NCI-H1048 (cell line): ENCODE data around the gene CRELD1.
A peak's percentile ranks its signal among the peaks of the same experiment; 100 is the strongest.
"Not testable (repeated sequence)": the region's sequence is repeated elsewhere in the genome, so short reads cannot be mapped to it uniquely, and the experiment has no call there.

ENCODE experiments used
- DNase-seq: peaks from one replicate; lab custom pipeline; 2025; lab: John Stamatoyannopoulos, UW

The CRELD1 gene

DNA sequence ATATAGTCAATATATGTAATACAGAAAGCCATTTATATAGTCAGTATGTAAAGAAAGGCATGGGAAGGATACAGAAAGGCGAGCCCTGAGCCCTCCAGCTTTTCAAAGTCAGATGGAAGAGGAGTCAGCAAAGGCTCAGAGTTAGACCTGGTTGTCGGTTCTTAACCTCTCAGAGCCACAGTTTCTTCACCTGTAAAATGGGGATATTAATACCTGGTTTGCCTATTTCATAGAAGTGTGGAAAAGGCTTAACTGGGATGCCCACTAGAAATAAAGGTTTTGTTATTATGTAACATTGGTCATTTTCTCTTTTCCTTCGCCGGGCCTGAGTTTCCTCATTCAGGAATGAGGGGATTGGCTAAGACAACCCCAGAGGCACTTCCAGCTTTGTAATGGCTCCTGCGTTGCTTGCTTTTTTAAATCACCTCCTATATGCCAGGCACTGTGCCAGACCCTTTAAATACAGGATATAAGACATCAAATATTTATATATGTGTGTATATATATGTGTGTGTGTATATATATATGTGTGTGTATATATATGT lies 2.4 kb downstream of the CRELD1 start:
- DNase-seq, result no peak

DNA sequence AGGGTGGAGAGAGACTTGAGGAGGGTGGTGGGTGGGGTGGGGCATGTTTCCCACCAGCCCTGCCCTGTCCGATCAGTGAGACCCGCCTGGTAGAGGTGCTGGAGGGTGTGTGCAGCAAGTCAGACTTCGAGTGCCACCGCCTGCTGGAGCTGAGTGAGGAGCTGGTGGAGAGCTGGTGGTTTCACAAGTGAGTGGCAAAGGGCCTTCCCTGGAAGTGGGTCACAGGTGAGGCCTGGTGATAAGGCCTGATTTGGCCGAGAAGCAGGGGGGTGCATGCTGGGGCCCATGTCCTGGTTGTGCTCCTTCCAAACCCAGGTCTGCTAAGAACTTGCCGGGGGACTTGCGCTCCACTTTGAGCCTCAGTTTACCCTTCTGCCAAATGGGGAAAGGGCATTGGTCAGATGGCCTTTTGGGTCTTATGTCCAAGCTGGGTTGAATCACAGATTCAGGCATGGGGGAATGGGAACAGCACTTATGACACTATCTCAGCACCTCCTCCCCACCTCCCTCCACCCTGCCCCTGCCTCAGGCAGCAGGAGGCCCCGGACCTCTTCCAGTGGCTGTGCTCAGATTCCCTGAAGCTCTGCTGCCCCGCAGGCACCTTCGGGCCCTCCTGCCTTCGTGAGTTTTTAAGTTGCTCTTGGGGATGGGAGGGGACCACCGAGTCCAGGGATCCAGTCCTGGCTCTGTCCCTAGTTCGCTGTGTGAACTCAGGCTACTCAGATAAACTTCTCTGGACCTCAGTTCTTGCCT lies 4.0 kb downstream of the CRELD1 start:
- no peak for DNase-seq

DNA sequence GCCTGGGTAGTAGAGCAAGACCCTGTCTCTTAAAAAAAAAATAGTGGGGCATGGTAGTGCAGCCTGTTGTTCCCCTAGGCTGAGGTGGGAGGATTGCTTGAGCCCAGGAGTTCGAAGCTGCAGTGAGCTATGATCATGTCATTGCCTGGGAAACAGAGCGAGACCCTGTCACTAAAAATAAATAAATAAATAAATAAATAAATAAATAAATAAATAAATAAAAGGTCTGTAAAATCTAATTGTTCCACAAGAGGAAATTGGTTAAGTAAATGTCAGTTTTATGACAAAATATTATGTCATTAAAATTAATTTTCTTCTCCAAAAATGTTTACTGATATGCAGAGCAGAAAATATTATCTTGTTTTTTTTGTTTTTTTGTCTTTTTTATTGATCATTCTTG lies 5.3 kb downstream of the CRELD1 start:
- no peak for DNase-seq

DNA sequence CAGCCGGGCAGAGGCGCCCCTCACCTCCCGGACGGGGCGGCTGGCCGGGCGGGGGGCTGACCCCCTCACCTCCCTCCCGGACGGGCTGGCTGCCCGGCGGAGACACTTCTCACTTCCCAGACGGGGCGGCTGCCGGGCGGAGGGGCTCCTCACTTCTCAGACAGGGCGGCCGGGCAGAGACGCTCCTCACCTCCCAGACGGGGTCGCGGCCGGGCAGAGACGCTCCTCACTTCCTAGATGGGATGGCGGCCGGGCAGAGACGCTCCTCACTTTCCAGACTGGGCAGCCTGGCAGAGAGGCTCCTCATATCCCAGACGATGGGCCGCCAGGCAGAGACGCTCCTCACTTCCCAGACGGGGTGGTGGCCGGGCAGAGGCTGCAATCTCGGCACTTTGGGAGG lies 6.3 kb downstream of the CRELD1 start:
- not testable (repeated sequence) for DNase-seq

DNA sequence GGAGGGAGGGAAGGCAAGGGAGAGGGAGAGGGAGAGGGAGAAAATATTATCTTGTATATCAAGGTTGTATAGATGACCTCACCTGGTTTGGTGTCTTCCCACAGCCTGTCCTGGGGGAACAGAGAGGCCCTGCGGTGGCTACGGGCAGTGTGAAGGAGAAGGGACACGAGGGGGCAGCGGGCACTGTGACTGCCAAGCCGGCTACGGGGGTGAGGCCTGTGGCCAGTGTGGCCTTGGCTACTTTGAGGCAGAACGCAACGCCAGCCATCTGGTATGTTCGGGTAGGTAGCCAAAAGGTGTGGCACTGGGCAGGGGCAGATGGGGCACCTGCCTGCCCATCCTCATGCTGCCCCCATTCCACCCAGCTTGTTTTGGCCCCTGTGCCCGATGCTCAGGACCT lies 7.1 kb downstream of the CRELD1 start:
- DNase-seq, result no peak

DNA sequence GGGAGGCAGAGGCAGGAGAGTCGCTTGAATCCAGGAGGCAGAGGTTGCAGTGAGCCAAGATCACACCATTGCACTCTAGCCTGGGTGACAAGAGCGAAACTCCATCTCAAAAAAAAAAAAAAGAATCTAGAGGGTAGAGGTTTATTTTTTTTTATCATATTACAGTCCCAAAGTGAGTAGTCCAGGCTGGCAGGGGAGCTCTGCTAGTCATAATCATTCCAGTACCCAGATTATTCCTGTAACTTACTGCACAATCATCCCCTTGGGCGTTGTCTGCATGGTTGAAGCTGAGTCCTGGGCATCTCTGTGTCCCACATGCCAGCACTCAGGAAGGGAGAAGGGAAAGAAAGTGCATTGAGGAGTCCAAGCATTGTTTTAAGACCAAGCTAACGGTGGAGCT lies 8.5 kb downstream of the CRELD1 start:
- no peak for DNase-seq

DNA sequence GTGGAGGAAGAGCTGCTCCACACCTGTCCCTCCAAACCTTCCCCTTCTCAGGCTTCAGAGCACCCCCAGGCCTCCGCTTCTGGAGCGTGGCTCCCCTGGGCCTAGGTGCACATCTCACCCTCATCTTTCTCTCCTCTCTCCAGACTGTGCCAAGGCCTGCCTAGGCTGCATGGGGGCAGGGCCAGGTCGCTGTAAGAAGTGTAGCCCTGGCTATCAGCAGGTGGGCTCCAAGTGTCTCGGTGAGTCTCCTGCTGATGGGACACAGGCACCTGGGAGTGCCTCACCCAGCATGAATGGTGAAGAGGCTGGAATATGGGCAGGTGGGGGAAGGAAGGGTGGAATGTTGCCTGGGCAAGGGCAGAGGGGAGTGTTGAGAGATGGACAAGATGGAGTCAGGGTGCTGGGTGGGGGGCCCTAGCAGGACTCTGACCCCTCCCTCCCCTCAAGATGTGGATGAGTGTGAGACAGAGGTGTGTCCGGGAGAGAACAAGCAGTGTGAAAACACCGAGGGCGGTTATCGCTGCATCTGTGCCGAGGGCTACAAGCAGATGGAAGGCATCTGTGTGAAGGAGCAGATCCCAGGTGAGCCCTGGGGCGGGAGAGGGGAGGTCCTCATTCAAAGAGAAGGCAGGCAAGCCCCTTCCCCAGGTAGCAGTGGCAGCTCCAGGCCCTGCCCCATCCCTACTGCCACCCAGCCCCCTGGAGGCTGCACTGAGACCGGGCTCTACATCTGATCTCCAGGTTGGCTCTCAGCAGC lies 9.5 kb downstream of the CRELD1 start:
- DNase-seq, result no peak

DNA sequence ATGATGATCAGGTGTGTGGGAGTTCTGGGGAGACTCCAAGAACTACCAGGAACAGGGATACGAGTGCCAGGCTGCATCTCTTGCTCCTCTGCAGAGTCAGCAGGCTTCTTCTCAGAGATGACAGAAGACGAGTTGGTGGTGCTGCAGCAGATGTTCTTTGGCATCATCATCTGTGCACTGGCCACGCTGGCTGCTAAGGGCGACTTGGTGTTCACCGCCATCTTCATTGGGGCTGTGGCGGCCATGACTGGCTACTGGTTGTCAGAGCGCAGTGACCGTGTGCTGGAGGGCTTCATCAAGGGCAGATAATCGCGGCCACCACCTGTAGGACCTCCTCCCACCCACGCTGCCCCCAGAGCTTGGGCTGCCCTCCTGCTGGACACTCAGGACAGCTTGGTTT lies 10.6 kb downstream of the CRELD1 start:
- no peak for DNase-seq

DNA sequence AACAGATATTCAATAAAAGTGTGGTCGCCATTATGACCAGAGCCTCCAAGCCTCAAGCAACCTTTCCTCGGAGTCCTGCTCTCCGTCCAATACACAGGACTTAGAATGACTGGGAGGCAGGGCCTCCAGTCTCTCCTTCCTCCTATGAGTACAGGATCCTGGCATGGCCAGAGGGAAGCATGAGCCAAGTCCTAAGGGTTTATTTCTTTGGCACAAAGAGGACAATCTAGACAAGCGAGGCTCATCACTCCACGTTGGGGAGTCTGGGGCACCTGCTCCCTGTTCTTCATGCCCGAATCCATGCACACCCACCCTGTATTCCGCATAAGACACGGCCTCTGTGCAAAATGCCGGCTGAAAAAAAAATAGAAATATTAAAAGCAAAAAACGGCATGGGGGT lies 11.7 kb downstream of the CRELD1 start:
- DNase-seq, result no peak

DNA sequence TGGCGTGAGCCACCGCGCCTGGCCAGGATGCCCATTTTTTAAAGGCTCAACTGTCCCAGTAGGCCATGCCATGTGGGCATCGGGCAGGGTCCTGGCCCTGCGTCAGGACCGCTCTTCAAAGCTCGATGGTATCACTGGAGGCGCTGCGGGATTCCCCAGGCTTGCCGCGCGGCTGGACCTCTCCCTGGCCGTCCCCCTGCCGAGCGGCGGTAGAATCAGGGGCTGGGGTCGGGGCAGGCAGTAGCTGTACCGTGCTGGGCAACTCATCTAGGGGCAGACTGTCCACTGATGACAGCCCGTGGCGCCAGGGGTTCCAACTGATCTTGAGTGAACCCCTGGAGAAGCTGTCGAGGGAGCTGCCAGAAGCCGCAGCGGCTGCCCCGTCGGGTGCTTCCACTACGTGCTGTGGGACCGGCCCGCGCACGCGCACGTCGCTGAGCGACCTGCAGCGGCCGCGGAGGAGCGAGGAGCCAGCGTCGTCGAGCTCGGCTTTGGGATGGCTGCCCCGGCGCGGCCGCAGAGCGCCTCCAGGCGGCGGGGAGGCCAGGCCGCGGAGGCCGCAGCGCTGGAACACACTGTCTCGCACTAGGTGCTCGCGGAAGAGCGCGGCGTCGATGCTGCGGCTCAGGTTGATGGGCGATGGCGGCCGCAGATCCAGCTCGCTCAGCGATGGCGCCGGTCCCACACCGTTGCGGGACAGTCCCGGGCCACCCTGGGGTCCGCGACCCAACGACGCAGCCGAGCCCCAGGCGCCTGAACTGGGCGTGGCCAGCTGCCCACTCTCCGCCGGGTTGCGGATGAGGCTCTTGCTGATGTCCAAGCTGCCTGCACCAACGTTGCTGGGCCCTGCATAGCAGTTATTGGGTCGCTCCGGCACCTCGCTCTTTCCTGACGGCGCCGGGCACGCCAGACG lies 12.7 kb downstream of the CRELD1 start:
- peak; percentile 77 for DNase-seq

DNA sequence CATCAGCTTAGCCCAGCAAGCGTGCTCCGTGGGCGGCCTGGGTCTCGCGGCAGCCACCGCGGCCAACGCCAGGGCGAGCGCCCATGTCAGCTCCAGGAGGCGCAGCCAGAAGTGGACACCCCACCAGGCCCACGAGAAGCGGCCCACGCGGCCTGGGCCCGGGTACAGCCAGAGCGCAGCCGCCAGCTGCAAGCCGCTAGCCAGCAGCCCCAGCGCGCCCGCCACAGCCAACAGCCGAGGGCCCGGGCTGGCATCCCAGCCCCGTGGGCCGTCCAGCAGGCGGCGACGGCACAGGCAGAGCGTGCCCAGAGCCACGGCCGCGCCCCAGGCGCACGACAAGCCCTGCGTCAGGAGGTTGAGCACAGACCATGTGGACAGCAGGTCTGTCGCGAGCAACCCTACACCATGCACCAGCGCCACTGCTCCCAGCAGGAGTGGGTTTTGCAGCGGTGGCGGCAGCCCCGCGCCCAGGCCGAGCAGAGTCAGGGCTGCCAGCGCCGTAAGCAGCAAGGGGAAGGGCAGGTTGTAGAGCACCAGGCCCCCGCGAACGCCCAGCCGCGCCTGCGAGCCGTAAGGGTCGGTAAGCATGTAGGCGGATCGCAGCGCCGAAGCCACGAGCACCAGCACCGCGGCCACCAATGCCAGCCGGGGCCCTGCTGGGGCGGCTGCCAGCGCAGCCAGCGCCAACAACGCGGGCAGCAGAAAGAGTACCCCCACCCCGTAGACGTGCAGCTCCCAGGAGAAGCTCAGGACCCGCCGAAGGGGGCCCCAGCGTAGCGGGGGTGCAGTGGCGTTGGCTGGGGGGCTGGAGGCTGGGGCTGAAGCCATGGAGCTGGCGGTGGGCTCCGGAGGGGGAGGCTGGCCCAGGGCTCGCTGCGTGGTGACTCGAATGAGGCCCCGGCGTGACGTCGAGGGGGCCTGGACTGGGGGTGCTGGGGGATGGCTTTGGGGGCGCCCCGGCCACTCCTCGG lies 13.7 kb downstream of the CRELD1 start:
- DNase-seq, result no peak

DNA sequence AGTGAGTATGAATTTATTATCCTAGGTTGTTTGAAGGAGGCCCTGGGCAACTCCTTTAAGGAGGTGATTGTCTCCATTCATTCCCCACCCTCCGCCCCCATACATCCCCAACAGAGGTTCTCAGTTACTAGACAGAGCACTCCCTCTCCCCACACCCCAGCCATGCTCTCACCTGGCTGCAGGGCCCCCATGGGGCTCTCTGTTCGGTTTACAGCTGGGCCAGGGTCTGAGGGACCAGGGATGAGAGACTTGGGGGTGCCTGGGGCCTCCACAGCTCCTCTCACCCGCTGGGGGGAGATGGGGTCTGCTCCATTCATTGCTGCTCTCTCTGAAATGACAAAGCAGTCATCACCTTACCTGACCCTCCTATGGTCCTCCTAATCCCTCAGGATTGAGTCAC lies 15.0 kb downstream of the CRELD1 start:
- no peak for DNase-seq

DNA sequence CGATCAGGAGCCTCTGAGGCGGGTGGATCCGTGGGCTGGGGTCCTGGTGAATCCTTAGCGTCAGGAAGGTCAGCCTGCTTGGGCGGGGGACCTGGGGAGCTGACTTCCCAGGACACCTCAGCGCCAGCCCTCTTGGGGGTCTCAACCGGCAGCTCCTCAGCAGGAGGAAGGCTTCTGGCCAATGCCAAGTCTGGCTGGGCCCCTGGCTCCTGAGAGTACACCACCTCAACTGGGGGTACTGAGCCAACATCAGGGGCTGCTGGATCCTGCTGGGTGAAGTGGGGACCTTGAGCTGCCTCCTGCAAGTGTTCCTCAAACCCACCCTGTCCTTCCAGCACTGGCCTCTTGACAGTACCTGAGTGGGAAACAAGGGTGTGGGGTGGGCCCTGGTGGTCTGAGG lies 15.5 kb downstream of the CRELD1 start:
- no peak for DNase-seq

DNA sequence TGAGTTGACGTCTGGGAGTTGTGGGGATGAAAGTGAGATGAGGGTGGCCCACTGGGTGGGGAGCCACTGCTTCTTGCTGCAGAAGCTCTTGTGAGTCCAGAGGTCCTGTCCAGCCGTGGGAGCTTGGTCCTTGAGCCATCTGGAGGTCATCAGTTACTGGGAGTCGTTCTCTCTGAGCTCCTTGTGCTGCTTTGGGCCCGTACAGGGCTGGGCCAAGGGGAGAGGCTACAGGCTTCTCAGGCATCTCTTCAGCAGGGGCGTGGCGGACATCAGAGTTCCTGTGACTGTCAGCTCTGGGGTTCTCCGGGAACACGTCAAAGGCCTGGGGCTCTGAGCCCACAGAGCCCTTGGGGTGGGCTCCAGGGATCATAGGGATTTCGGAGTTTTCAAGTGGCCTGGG lies 16.0 kb downstream of the CRELD1 start:
- DNase-seq, result no peak

DNA sequence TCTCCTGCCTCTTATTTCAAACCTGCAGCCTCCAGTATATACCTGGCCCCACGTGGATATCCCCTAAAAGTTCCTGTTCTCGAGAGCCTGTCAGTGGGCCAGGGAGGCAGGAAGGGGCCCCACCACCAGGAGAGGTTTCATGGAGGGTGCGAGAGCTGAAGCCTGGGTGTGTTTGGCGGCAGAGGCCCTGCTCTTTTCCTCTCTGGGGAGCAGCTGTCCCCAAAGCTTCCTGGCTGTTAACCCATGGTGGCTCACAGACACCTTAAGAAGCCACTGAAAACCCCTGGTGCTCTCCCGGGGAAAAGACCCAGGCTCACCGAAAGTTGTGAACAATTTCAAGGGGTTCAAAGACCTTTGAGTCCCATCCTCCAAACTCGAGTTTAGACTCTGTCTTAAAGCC lies 17.5 kb downstream of the CRELD1 start:
- no peak for DNase-seq

DNA sequence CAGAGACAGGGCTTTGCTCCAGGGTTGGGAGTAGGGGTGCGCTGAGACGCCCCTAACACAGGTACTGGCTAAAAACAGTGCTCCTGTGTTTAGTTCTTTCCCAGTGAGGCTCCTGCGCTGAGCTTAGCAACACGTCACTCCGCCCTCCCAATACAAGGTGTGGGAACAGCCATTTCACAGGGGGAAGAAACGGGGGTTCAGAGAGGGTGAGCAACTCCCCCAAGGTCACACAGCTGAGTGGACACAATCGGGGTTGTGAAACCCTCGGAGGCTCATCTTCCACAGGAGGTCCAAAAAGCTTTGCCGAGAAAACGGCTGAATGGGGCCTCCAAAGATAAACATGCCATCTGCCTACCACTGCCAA lies 17.9 kb downstream of the CRELD1 start:
- DNase-seq, result no peak

DNA sequence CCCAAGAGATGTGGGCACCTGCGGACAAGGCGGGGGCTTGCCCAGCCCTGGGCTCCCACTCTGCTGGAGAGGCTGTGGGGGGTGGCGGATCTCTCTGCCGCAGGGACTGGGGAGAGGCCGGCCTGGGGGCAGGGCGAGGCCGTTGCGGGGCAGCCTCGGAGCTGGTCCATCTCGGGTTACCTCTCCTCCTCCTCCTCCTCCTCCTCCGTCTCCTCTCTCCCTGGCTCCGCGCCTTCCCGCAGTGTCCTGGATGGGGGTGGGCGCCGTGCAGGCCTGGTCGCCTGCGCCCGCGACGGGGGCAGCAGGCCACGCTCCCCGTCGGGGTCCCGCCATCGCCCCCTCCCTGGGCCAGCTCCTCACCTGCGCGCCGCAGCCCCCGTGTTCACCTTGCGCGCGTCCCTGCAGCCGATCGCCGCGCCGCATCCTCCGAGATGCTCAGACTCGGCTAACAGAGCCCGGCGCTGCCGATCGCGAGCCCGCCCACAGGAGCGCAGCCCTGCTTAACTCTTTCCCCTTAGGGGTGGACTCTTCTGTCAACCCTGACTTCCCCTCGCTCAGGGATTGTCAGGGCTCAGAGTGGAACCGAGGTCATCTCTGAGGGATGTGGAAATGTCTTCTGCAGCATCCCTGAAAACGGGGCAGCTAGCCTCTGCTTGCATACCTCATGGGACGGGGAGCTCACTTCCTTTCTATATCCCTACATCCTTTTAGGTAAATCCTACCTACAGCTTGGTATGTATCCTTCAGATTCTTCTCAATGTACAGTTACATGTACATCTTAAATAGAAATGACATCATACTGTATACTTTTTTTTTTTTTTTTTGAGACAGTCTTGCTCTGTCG lies 18.6 kb downstream of the CRELD1 start, which contains the start of gene PRRT3:
Gene PRRT3 (minus strand): TSS at position 447 of the 844 bp plus-strand sequence. CDS start 2,293 bp downstream, outside the sequence.
- DNase-seq, result no peak

DNA sequence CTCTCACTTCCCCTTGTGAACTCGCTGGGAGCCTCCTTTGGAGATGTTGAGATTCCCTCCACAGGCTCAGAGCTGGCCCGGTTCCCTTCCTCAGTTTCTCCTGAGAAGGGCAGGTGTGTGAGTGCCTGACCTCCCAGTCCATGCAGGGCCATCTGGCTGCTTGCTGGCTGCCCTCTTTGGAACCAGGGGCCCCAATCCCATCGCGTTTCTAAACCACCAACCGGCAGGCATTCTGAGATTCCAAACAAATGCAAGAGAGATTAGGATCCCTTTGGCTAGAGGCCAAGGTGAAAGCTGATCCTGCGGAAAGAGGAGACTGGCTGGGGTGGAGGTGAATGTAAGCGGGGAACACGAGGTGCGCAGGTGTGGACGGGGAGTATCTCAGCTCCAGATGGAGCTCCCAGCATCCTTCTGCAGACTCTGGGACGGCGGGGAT lies 21.5 kb downstream of the CRELD1 start:
- DNase-seq, result no peak

DNA sequence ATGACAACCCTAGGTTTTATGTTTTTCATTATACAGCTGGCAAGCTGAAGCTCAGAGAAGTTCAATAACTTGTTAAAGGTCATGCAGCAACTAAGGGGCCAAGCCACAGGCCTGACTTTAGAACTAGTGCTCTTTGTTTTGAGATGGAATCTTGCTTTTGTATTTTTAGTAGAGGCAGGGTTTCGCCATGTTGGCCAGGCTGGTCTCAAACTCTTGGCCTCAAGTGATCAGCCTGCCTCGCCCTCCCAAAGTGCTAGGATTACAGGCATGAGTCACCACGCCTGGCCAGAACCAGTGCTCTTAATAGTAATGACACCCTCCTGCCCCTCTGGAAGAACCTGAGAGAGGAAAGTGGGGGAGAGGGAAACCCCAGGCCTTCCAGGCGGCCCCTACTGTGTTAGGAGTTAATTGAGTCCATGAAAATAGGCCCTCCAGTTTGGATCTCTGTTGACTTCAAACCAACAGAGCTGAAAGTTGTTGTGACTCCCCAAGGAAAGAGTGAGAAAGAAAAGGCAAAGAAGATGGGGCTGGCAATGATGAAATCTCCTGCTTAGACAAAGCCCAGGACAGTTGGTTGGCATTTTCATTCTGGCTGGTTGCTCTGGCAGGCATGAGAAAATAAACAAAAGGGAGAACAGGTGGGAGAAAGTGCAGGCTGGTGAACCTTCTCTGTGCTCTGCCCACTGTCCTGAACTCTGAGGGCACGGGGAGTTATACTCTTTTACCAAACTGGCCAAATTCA lies 22.1 kb downstream of the CRELD1 start:
- DNase-seq, result no peak
